ENCODE results near the gene THOC7. TPM values are rescaled to one million over a fixed set of nuclear protein-coding genes. Genes with fewer than 3 reads are reported as not detected.

The THOC7 gene
- total RNA-seq, 1 experiment from 2014 or later, result 67.3 TPM

DNA sequence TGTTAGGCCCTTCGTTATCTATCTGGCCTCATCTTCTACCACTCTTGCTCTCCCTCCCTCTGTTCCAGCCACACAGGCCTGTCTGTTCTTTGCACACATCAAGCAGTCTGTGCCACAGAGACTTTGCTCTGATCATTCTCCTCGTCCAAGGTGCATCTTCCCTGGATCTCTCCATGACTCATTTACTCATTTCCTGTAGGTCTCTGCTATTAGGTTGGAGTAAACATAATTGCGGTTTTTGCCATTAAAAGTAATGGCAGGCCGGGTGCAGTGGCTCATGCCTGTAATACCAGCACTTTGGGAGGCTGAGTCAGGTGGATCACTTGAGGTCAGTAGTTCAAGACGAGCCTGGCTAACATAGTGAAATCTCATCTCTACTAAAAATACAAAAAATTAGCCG, 54.0 kb downstream of the THOC7 start:
- no peak overlapping the region for H3K9ac ChIP-seq (ENCODE audit: low read length)
- no peaks in the 10 kb centered on the region for H4K20me1 ChIP-seq (ENCODE audit: insufficient read depth)
- BruUV-seq (replicated peaks), result no TSS peak
- no peak overlapping the region for H3K4me2 ChIP-seq (ENCODE audit: low read length)
- H3K79me2 ChIP-seq (ENCODE audit: insufficient read depth, low read length), result no peaks in the 10 kb centered on the region
- no peaks in the 10 kb centered on the region for H3K9me2 ChIP-seq (ENCODE audit: insufficient read depth)
- ChIA-PET CTCF (no interaction called here), RAD21 (ENCODE audit: low non-redundant PET in 1 of 2, low total read pairs in 2 of 2, uncharacterized antibody in 2 of 2, unreplicated experiment in 2 of 2) (no interaction called here), POLR2A (no interaction called here)
- DNase-seq (ENCODE audit: low read depth, low spot score), result no peak
- no peaks in the 10 kb centered on the region for H3K9me3 ChIP-seq (ENCODE audit: control insufficient read depth in 1 of 2, insufficient read depth in 1 of 2, low read depth in 1 of 2, low read length in 2 of 2)
- intact Hi-C loops (cut with micrococcal nuclease), result loop anchor here (10.0 kb wide), 1 partner anchor 185 kb away; no protein-coding TSS in a partner anchor
- H3K27ac ChIP-seq (ENCODE audit: low read depth, low read length), result no peak overlapping the region
- no peaks in the 10 kb centered on the region for H3K27me3 ChIP-seq (ENCODE audit: insufficient read depth, low read length)
- TF ChIP-seq RAD21 (IDR thresholded peaks at IDR 0.05; ENCODE audit: low read depth) (no peak), CEBPB (IDR thresholded peaks at IDR 0.05; ENCODE audit: low read depth) (no peak), CBX3 (IDR thresholded peaks at IDR 0.05; ENCODE audit: low read depth) (no peak), SP1 (IDR thresholded peaks at IDR 0.05; ENCODE audit: low read depth) (no peak), ATF3 (IDR thresholded peaks at IDR 0.05) (no peak), EGR1 (IDR thresholded peaks at IDR 0.05; ENCODE audit: low read depth) (no peak), FOSL1 (IDR thresholded peaks at IDR 0.05; ENCODE audit: low read depth) (no peak), POLR2AphosphoS5 (IDR thresholded peaks at IDR 0.05; ENCODE audit: low read depth, low read length) (no peak), EZH2 (IDR thresholded peaks at IDR 0.05) (no peak), EZH2phosphoT487 (IDR thresholded peaks at IDR 0.05; ENCODE audit: borderline replicate concordance) (no peak)
- TF ChIP-seq, protein P1, sequence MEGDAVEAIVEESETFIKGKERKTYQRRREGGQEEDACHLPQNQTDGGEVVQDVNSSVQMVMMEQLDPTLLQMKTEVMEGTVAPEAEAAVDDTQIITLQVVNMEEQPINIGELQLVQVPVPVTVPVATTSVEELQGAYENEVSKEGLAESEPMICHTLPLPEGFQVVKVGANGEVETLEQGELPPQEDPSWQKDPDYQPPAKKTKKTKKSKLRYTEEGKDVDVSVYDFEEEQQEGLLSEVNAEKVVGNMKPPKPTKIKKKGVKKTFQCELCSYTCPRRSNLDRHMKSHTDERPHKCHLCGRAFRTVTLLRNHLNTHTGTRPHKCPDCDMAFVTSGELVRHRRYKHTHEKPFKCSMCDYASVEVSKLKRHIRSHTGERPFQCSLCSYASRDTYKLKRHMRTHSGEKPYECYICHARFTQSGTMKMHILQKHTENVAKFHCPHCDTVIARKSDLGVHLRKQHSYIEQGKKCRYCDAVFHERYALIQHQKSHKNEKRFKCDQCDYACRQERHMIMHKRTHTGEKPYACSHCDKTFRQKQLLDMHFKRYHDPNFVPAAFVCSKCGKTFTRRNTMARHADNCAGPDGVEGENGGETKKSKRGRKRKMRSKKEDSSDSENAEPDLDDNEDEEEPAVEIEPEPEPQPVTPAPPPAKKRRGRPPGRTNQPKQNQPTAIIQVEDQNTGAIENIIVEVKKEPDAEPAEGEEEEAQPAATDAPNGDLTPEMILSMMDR (IDR thresholded peaks at IDR 0.05 in 2 of 3, conservative IDR thresholded peaks at IDR 0.05 in 1 of 3; ENCODE audit: borderline replicate concordance in 1 of 3, insufficient read depth in 1 of 3, low read depth in 2 of 3, low read length in 2 of 3), result no peak
- TF ChIP-seq, protein P2, sequence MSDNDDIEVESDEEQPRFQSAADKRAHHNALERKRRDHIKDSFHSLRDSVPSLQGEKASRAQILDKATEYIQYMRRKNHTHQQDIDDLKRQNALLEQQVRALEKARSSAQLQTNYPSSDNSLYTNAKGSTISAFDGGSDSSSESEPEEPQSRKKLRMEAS (IDR thresholded peaks at IDR 0.05), result no peak
- TF ChIP-seq, protein P3, sequence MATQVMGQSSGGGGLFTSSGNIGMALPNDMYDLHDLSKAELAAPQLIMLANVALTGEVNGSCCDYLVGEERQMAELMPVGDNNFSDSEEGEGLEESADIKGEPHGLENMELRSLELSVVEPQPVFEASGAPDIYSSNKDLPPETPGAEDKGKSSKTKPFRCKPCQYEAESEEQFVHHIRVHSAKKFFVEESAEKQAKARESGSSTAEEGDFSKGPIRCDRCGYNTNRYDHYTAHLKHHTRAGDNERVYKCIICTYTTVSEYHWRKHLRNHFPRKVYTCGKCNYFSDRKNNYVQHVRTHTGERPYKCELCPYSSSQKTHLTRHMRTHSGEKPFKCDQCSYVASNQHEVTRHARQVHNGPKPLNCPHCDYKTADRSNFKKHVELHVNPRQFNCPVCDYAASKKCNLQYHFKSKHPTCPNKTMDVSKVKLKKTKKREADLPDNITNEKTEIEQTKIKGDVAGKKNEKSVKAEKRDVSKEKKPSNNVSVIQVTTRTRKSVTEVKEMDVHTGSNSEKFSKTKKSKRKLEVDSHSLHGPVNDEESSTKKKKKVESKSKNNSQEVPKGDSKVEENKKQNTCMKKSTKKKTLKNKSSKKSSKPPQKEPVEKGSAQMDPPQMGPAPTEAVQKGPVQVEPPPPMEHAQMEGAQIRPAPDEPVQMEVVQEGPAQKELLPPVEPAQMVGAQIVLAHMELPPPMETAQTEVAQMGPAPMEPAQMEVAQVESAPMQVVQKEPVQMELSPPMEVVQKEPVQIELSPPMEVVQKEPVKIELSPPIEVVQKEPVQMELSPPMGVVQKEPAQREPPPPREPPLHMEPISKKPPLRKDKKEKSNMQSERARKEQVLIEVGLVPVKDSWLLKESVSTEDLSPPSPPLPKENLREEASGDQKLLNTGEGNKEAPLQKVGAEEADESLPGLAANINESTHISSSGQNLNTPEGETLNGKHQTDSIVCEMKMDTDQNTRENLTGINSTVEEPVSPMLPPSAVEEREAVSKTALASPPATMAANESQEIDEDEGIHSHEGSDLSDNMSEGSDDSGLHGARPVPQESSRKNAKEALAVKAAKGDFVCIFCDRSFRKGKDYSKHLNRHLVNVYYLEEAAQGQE (IDR thresholded peaks at IDR 0.05; ENCODE audit: low read depth), result no peak
- TF ChIP-seq, protein P4, sequence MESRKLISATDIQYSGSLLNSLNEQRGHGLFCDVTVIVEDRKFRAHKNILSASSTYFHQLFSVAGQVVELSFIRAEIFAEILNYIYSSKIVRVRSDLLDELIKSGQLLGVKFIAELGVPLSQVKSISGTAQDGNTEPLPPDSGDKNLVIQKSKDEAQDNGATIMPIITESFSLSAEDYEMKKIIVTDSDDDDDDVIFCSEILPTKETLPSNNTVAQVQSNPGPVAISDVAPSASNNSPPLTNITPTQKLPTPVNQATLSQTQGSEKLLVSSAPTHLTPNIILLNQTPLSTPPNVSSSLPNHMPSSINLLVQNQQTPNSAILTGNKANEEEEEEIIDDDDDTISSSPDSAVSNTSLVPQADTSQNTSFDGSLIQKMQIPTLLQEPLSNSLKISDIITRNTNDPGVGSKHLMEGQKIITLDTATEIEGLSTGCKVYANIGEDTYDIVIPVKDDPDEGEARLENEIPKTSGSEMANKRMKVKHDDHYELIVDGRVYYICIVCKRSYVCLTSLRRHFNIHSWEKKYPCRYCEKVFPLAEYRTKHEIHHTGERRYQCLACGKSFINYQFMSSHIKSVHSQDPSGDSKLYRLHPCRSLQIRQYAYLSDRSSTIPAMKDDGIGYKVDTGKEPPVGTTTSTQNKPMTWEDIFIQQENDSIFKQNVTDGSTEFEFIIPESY (IDR thresholded peaks at IDR 0.05; ENCODE audit: extremely low read depth, insufficient replicate concordance, low read length), result no peak
- H3K4me3 ChIP-seq (replicated peaks in 1 of 2; ENCODE audit: low read depth in 1 of 2, low read length in 2 of 2), result no peak overlapping the region
- no peak for ATAC-seq
- no peak overlapping the region for H2AFZ ChIP-seq (ENCODE audit: low read depth, low read length, poor library complexity, severe bottlenecking)
- H3K36me3 ChIP-seq (ENCODE audit: control insufficient read depth in 1 of 2, insufficient read depth in 2 of 2, low read length in 2 of 2), result no peaks in the 10 kb centered on the region
- no peaks in the 10 kb centered on the region for H3K4me1 ChIP-seq (ENCODE audit: control insufficient read depth in 1 of 2, insufficient read depth in 2 of 2, low read length in 2 of 2)

Measured in HCT116 (cell line).